Effector memory CD4-positive, alpha-beta T cell (primary cell): ENCODE results near the gene PHC1.

ENCODE experiments used
- DNase-seq, 3 donors: peaks; one replicate each; pipeline ENCODE4 v3.0.0-alpha.2; 2020
- H3K27ac ChIP-seq: 2 replicates; pipeline ENCODE4 v1.7.0; 2013; ENCODE audit warnings: mild to moderate bottlenecking, low read length, moderate library complexity; ENCODE audit not compliant: insufficient read depth, poor library complexity, severe bottlenecking
- H3K27me3 ChIP-seq: replicated peaks from 2 replicates; pipeline ENCODE4 v1.7.0; 2013; ENCODE audit warnings: mild to moderate bottlenecking, low read length; ENCODE audit not compliant: insufficient read depth, control insufficient read depth, poor library complexity, severe bottlenecking
- H3K36me3 ChIP-seq: 2 replicates; pipeline ENCODE4 v1.7.0; 2013; ENCODE audit warnings: mild to moderate bottlenecking, low read length, moderate library complexity; ENCODE audit not compliant: control insufficient read depth, insufficient read depth
- H3K4me1 ChIP-seq: 2 replicates; pipeline ENCODE4 v1.7.0; 2013; ENCODE audit warnings: low read length, mild to moderate bottlenecking; ENCODE audit not compliant: control insufficient read depth, insufficient read depth, poor library complexity, severe bottlenecking
- H3K4me3 ChIP-seq: 2 replicates; pipeline ENCODE4 v1.7.0; 2013; ENCODE audit warnings: low read length, low read depth, mild to moderate bottlenecking; ENCODE audit not compliant: insufficient read depth, poor library complexity, severe bottlenecking
- H3K9me3 ChIP-seq: 2 replicates; pipeline ENCODE4 v1.7.0; 2013; ENCODE audit warnings: mild to moderate bottlenecking, low read length, moderate library complexity; ENCODE audit not compliant: control insufficient read depth

Gene PHC1

DNA sequence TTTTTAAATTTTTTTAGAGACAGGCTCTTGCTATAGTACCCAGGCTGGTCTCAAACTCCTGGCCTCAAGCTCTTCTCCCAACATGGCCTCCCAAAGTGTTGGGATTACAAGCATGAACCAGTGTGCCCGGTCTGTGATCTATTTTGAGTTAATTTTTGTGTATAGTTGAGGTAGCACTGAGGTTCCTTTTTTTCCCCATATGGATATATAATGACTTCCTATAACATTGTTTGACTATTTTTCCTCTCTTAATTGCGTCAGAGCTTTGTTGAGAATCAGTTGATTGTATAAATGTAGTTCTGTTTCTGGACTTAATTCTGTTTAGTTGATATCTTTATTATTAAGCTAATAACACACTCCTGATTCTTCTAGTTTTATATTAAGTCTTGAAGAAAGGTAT, 43.8 kb downstream of the PHC1 start:
- H3K27ac ChIP-seq: peak overlapping the region; percentile 10

DNA sequence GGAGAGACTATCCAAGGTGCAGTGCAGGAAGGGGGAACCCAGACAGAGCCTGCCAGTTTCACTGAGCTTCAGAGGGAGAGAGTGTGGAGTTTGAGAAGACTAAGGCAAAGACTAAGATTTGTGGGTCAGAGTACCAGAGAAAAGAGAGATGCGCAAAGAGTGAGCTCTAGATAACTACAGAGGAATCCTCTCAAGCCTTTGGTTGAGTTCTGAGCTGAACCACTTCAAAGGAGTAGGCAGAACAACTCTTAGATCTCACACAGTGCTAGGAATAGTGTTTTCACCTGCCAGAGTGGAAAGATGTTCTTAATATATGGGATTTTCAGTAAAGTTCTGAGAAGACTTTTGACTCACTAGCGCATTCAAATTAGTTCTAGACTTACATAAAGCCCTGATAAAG, 45.9 kb downstream of the PHC1 start:
- peak overlapping the region; percentile 38 for H3K27ac ChIP-seq
- no peaks in the 10 kb centered on the region for H3K9me3 ChIP-seq
- H3K4me3 ChIP-seq: no peak overlapping the region
- H3K36me3 ChIP-seq: no peaks in the 10 kb centered on the region
- no peaks in the 10 kb centered on the region for H3K27me3 ChIP-seq
- H3K4me1 ChIP-seq: peaks cover 49% of the 10 kb centered on the region
- DNase-seq: no peak

More for the DNA sequence above, 43.8 kb downstream of the PHC1 start:
- no peak for DNase-seq
- Histone ChIP-seq H3K36me3 (no peaks in the 10 kb centered on the region), H3K4me3 (no peak overlapping the region), H3K4me1 (peaks cover 63% of the 10 kb centered on the region), H3K27me3 (no peaks in the 10 kb centered on the region), H3K9me3 (no peaks in the 10 kb centered on the region)

DNA sequence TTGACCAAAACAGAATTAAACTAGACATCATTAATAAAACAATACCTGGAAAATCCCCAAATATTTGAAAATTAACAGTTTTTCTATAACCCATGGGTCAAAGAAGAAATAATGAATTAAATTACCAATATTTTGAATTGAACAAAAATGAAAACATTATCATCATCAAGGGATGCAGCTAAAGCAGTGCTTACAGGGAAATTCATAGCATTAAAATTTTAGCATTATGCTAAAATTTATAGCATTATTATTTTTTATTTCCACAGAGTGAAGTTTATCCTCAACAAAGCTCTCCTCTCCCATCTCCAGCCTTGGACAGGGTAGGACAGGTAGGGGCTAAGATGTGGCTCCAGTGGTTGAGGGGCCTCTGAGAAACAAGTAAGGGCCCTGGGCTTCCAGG, 54.5 kb downstream of the PHC1 start:
- no peaks in the 10 kb centered on the region for H3K4me1 ChIP-seq
- no peaks in the 10 kb centered on the region for H3K27me3 ChIP-seq

DNA sequence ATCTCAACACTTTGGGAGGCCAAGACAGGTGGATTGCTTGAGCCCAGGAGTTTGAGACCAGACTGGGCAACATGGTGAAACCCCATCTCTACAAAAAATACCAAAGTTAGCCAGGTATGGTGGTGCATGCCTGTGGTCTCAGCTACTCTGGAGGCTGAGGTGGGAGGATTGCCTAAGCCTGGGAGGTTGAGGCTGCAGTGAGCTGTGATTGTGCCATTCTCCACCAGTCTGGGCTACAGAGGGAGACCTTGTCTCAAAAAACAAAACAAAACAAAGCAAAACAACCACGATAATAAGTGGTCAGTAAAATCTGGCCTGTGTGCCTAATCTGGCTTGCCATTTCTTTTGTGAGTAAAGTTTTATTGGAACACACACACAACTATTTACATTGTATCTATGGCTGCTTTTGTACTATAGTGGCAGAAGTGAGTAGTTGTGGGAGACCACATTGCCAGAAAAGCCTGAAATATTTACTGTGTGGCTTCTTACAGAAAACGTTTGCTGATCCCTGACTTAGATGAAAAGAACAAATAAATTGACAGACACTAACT, 55.6 kb downstream of the PHC1 start:
- Histone ChIP-seq H3K36me3 (no peaks in the 10 kb centered on the region), H3K27me3 (no peaks in the 10 kb centered on the region), H3K4me3 (no peak overlapping the region), H3K27ac (no peak overlapping the region), H3K9me3 (peaks cover 12% of the 10 kb centered on the region), H3K4me1 (no peaks in the 10 kb centered on the region)
- DNase-seq: no peak

More for the DNA sequence above, 54.5 kb downstream of the PHC1 start:
- DNase-seq: no peak
- peaks cover 12% of the 10 kb centered on the region for H3K9me3 ChIP-seq
- H3K27ac ChIP-seq: no peak overlapping the region
- H3K4me3 ChIP-seq: no peak overlapping the region
- no peaks in the 10 kb centered on the region for H3K36me3 ChIP-seq

DNA sequence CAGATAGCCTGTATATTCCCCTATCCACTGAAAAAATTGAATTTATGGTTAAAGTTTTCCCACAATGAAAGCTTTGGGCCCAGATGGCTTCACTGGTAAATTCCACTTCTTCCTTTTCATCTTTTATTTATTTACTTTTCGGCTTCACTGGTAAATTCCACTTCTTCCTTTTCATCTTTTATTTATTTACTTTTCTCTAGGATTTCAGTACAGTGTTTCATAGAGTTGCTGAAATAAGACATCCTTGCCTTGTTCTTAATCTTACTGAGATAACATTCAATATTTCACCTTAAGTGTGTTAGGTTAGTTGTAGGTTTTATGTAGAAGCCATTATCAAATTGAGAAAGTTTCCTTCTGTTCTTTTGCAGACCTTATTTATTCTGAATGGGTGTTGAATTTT, 56.1 kb downstream of the PHC1 start:
- H3K27ac ChIP-seq: no peak overlapping the region
- H3K36me3 ChIP-seq: no peaks in the 10 kb centered on the region
- H3K27me3 ChIP-seq: no peaks in the 10 kb centered on the region

DNA sequence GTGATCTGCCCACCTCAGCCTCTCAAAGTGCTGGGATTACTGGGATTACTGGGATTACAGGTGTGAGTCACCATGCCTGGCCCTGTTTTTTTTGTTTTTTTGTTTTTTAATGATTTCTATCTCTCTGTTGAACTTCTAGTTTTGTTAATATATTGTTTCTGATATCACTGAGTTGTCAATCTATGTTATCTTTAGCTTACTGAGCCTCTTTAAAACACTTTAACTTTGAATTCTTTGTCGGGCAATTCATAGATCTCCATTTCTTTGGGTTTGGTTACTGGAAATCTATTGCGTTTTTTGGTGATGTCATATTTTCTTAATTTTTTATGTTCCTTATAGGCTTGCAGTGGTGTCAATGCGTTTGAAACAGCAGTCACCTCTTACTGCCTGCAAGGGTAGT, 65.8 kb downstream of the PHC1 start:
- Histone ChIP-seq H3K27ac (no peak overlapping the region), H3K27me3 (no peaks in the 10 kb centered on the region), H3K4me3 (no peak overlapping the region), H3K4me1 (no peaks in the 10 kb centered on the region), H3K36me3 (peaks cover 6% of the 10 kb centered on the region), H3K9me3 (peaks cover 14% of the 10 kb centered on the region)
- no peak for DNase-seq

More for the DNA sequence above, 56.1 kb downstream of the PHC1 start:
- no peak overlapping the region for H3K4me3 ChIP-seq
- peaks cover 12% of the 10 kb centered on the region for H3K9me3 ChIP-seq
- H3K4me1 ChIP-seq: no peaks in the 10 kb centered on the region
- no peak for DNase-seq

DNA sequence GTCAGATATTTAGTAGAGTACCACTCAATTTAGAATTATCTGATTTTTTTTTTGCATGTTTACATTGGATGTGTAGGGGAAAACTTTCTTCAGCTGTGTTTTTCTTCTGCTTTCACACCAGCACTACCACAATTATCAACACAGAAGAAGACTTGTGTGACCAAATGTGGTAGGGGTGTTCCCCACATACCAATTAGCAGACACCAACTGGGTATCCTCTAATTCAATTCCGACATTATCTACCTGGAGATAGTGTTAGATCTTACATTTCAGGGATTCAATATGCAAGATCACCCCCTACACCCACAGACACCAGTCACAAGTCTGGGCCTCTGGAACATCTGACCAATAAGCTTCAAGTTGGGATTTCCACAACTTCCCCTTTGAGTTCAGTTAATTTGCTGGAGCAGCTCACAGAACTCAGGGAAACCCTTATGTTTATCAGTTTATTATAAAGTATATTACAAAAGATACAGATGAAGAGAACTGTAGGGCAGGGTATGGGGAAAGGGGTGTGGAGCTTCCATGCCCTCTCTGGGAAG, 71.0 kb downstream of the PHC1 start:
- Histone ChIP-seq H3K4me1 (peaks cover 17% of the 10 kb centered on the region), H3K27me3 (no peaks in the 10 kb centered on the region), H3K9me3 (peaks cover 1% of the 10 kb centered on the region), H3K4me3 (no peak overlapping the region), H3K27ac (no peak overlapping the region), H3K36me3 (peaks cover 2% of the 10 kb centered on the region)
- no peak for DNase-seq

DNA sequence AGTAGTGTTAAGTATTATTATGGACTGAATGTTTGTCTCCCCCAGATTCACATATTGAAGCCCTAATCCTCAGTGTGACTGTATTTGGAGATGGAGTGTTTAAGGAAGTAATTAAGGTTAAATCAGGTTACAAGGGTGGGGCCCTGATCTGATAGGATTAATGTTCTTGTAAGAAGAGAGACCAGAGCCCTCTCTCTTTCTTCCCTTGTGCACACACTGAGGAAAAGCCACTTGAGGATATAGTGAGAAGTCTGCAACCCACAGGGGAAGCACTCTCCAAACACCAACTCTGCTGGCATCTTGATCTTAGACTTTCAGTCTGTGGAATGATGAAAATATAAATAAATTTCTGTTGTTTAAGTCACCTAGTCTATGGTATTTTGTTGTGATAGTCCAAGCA, 72.9 kb downstream of the PHC1 start:
- DNase-seq: no peak
- Histone ChIP-seq H3K27ac (no peak overlapping the region), H3K27me3 (no peaks in the 10 kb centered on the region), H3K4me3 (no peak overlapping the region), H3K36me3 (no peaks in the 10 kb centered on the region), H3K4me1 (peaks cover 17% of the 10 kb centered on the region), H3K9me3 (no peaks in the 10 kb centered on the region)

DNA sequence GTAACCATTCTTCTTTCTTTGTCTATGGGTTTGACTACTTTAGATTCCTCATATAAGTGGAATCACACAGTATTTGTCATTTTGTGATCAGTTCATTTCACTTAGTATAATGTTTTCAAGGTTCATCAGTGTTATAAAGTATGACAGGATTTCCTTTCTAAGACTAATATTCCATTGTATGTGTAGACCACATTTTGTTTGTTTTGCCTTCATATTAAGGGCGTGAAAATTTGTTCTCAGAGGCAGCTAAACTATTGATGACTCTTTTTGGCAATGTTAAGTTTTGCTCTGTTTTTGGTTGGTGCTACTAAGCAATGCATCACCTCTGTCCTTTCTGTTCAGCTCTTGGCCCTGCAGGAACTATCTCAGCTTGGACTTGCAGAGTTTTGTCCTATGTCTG, 73.4 kb downstream of the PHC1 start:
- Histone ChIP-seq H3K27me3 (no peaks in the 10 kb centered on the region), H3K4me1 (peaks cover 17% of the 10 kb centered on the region), H3K4me3 (no peak overlapping the region), H3K36me3 (no peaks in the 10 kb centered on the region), H3K27ac (peak overlapping the region; percentile 34), H3K9me3 (no peaks in the 10 kb centered on the region)
- no peak for DNase-seq

DNA sequence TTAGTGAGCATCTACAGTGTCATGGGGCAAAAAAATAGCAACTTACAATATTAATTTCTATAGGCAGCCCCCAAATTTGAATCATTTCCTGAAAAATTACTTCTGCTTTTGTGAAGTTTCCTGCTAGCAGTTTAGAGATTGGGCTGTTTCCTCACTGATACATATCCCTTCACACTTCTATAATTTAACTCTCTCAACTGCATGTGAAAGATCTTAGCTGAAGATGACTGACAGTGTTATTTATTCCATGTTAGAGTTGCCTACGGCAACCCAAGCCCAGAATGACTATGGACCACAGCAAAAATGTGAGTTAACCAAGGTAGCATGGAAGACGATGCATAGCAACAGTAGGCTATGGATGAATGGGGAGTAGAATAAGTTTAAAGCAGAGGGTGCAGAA, 75.1 kb downstream of the PHC1 start, which contains the start of gene KLRG1:
Gene KLRG1, plus strand, starts transcription at position 134 of the 400 bp plus-strand sequence. Its CDS starts 90 bp downstream, at position 224.
- no peak for DNase-seq
- peaks cover 17% of the 10 kb centered on the region for H3K4me1 ChIP-seq
- peak within 1 kb of the TSS; percentile 41 for H3K4me3 ChIP-seq
- no peaks in the 10 kb centered on the region for H3K36me3 ChIP-seq
- peak within 1 kb of the TSS; percentile 38 for H3K27ac ChIP-seq
- H3K9me3 ChIP-seq: no peaks in the 10 kb centered on the region
- H3K27me3 ChIP-seq: no peaks in the 10 kb centered on the region
